Measurements from ENCODE around the gene RAP2A. TPM values are rescaled to one million over a fixed set of nuclear protein-coding genes. Genes with fewer than 3 reads are reported as not detected.

RAP2A gene
- total RNA-seq, 1 donor from 2014 or later: 27.1 TPM

DNA sequence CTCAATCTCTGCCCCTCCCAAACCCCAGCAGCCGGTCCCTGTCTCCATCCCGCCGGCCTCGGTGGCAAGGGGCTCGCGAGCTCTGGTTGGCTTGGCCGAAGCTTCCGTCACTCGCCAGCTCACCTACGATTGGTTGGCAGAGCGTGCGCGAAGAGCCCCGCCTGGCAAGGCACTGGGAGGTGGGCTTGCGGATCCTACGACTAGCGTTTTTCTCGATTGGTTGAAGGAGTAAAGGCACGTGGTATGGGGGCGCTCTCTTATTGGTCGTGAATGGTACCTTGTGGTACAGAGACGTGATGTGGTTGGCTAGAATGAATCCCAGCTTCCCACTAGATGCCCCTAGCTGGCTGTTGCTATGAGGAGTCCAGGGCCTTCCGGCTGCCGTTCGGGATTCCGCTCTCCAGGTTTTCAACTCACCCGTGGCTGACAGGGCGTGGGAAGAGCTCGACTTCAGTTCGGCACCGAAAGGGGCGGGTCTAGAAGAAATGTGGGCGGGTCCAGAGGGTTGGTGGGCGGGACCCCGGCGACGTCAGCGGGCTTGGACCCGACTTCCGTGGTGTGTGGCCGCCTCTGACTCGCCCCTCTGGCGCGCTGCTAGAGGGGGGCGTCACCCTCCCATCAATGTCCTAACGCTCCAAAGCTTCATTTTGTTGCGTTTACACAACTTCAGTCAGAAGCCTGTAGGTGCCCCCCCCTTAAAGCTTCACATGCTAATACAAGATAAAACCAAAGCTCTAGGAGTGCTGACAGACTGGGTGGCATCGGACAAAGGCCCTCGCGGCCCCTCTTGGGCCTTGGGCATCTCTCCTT lies 847 bp upstream of the RAP2A start:
- Histone ChIP-seq H3K9ac (ENCODE audit: low read depth in 1 of 3, low read length in 3 of 3) (peak overlapping the region; percentile 96 to 100 (median 99)), H3K9me3 (ENCODE audit: control insufficient read depth in 3 of 3, low read length in 3 of 3) (no peaks in the 10 kb centered on the region), H3K4me3 (ENCODE audit: low read length in 3 of 3) (peak overlapping the region; percentile 85 to 98 (median 97)), H3K4me1 (ENCODE audit: control insufficient read depth in 3 of 3, insufficient read depth in 3 of 3, low read length in 3 of 3) (peaks cover 6 to 34% (median 20%) of the 10 kb centered on the region in 3 donors), H3K36me3 (ENCODE audit: control insufficient read depth in 3 of 3, insufficient read depth in 3 of 3, low read length in 3 of 3) (no peaks in the 10 kb centered on the region), H3K27ac (ENCODE audit: low read depth, low read length) (peak overlapping the region; percentile 100), H3K27me3 (ENCODE audit: control insufficient read depth in 3 of 3, insufficient read depth in 3 of 3, low read length in 3 of 3) (no peaks in the 10 kb centered on the region)

DNA sequence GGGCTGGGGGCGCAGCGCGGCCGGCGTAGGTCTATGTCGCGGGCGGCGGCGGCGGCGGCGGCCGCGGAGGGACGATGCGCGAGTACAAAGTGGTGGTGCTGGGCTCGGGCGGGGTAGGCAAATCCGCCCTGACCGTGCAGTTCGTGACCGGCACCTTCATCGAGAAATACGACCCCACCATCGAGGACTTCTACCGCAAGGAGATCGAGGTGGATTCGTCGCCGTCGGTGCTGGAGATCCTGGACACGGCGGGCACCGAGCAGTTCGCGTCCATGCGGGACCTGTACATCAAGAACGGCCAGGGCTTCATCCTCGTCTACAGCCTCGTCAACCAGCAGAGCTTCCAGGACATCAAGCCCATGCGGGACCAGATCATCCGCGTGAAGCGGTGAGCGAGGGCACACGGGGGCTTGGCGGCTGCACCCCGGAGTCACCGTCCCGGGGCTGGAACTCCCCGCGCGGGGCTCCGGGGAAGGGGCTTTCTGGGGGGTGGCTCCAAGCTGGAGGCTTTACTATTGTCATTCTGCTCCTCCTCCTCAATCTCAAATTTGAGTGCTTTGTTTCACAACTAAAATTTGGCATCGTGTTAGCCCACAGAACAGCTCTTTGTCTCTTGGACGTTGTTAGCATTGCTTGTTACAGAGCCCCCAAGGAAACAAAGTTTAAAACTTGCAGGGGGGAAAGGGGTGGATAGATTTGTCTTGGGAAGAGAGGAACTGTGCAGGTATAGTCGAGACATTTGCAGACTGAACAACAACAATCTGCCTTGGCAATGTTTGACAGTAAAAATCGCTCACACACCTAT lies 630 bp downstream of the RAP2A start:
- no peaks in the 10 kb centered on the region for H3K36me3 ChIP-seq (ENCODE audit: control insufficient read depth in 3 of 3, insufficient read depth in 3 of 3, low read length in 3 of 3)
- no peaks in the 10 kb centered on the region for H3K9me3 ChIP-seq (ENCODE audit: control insufficient read depth in 3 of 3, low read length in 3 of 3)
- H3K27me3 ChIP-seq (ENCODE audit: control insufficient read depth in 3 of 3, insufficient read depth in 3 of 3, low read length in 3 of 3): no peaks in the 10 kb centered on the region
- H3K27ac ChIP-seq (ENCODE audit: low read depth, low read length): peak overlapping the region; percentile 38
- H3K4me3 ChIP-seq (ENCODE audit: low read length in 3 of 3): peak overlapping the region; percentile 88 to 94 (median 90)
- peaks cover 9 to 35% (median 22%) of the 10 kb centered on the region in 3 donors for H3K4me1 ChIP-seq (ENCODE audit: control insufficient read depth in 3 of 3, insufficient read depth in 3 of 3, low read length in 3 of 3)
- peak overlapping the region; percentile 48 to 79 (median 75) for H3K9ac ChIP-seq (ENCODE audit: low read depth in 1 of 3, low read length in 3 of 3)

DNA sequence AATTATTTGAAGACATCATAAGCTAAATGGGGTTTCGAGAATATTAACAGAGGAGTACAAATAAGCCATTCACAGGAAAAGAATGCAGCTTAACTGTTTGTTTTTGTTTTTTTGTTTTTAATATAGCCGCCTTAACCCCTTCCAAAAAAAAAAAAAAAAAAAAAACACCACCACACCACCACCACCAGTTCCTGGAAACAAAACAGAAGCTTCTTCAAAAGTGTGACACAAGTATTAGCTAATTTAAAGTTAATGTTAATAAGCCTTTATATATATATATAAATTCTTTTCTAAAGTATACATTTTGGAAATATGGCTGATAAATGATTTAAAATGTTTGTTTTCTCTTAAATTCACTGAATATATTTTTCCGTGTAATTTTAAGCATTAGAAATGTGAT lies 1.4 kb downstream of the RAP2A start:
- no peaks in the 10 kb centered on the region for H3K9me3 ChIP-seq (ENCODE audit: control insufficient read depth in 3 of 3, low read length in 3 of 3)
- no peaks in the 10 kb centered on the region for H3K27me3 ChIP-seq (ENCODE audit: control insufficient read depth in 3 of 3, insufficient read depth in 3 of 3, low read length in 3 of 3)
- H3K9ac ChIP-seq (ENCODE audit: low read depth in 1 of 3, low read length in 3 of 3): peak overlapping the region; percentile 48 to 79 (median 75)
- no peak overlapping the region for H3K27ac ChIP-seq (ENCODE audit: low read depth, low read length)
- no peaks in the 10 kb centered on the region for H3K36me3 ChIP-seq (ENCODE audit: control insufficient read depth in 3 of 3, insufficient read depth in 3 of 3, low read length in 3 of 3)
- H3K4me3 ChIP-seq (ENCODE audit: low read length in 3 of 3): peak overlapping the region; percentile 88 to 94 (median 90)
- peaks cover 9 to 32% (median 21%) of the 10 kb centered on the region in 3 donors for H3K4me1 ChIP-seq (ENCODE audit: control insufficient read depth in 3 of 3, insufficient read depth in 3 of 3, low read length in 3 of 3)

DNA sequence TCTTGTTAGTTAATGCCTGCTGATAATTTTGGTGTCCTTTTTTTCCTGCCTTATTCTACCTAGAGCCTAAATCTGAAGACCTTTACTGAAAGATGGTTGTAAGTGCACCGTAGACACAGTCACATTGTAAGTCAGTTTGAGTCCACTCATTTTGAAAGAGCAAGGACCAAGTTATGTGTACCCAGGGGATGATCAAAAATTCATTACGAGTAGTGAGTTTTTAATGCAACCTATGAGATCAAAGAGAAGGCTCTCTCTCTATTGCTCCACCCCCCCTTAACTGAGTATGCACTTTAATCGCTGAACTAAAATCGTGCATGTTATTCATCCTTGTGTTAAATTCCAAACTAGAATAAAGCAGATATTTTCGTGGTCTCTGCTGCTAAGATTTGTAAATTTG lies 1.8 kb downstream of the RAP2A start:
- Histone ChIP-seq H3K36me3 (ENCODE audit: control insufficient read depth in 3 of 3, insufficient read depth in 3 of 3, low read length in 3 of 3) (no peaks in the 10 kb centered on the region), H3K27ac (ENCODE audit: low read depth, low read length) (no peak overlapping the region), H3K27me3 (ENCODE audit: control insufficient read depth in 3 of 3, insufficient read depth in 3 of 3, low read length in 3 of 3) (no peaks in the 10 kb centered on the region), H3K4me1 (ENCODE audit: control insufficient read depth in 3 of 3, insufficient read depth in 3 of 3, low read length in 3 of 3) (peaks cover 9 to 32% (median 21%) of the 10 kb centered on the region in 3 donors), H3K4me3 (ENCODE audit: low read length in 3 of 3) (peak overlapping the region in 2 of 3 donors; percentile 52 to 90), H3K9ac (ENCODE audit: low read depth in 1 of 3, low read length in 3 of 3) (peak overlapping the region in 1 of 3 donors; percentile 29), H3K9me3 (ENCODE audit: control insufficient read depth in 3 of 3, low read length in 3 of 3) (no peaks in the 10 kb centered on the region)

DNA sequence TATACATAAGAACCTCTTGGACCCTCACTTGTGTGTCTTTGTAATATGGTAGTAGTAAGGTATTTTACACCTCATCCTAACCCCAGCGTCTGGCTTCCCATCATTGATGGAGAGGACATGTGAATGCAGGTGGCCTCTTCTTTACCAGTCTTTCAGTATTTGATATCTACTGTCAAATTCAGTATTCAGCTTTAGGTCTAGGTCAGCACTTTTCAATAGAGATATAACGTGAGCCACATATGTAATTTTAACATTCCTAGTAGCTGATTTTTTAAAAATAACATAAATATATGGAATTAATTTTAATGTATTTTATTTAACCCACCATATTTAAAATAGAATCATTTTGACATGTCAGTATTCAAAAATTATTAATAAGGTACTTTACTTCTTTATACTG lies 2.9 kb downstream of the RAP2A start:
- peak overlapping the region in 1 of 3 donors; percentile 17 for H3K4me3 ChIP-seq (ENCODE audit: low read length in 3 of 3)
- peaks cover 9 to 32% (median 21%) of the 10 kb centered on the region in 3 donors for H3K4me1 ChIP-seq (ENCODE audit: control insufficient read depth in 3 of 3, insufficient read depth in 3 of 3, low read length in 3 of 3)
- H3K9ac ChIP-seq (ENCODE audit: low read depth in 1 of 3, low read length in 3 of 3): no peak overlapping the region
- no peaks in the 10 kb centered on the region for H3K36me3 ChIP-seq (ENCODE audit: control insufficient read depth in 3 of 3, insufficient read depth in 3 of 3, low read length in 3 of 3)
- no peaks in the 10 kb centered on the region for H3K27me3 ChIP-seq (ENCODE audit: control insufficient read depth in 3 of 3, insufficient read depth in 3 of 3, low read length in 3 of 3)
- no peak overlapping the region for H3K27ac ChIP-seq (ENCODE audit: low read depth, low read length)
- H3K9me3 ChIP-seq (ENCODE audit: control insufficient read depth in 3 of 3, low read length in 3 of 3): no peaks in the 10 kb centered on the region

DNA sequence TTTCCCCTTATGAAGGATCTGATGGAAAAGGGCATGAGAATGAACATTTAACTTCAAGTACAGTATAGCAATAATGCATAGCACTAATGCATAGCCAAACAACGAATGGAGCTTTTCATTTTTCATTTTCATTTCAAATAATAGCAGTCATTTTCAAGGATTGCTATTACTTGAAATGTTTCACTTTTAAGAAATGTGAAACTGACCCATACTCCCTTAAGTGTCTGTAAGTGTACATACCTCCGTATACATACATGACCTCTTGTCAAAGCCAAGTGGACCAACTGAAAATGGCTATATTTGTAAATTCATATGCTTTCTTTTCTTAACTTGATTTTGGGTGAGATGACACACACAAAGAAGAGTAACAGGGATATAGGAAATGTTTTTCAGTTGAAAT lies 3.8 kb downstream of the RAP2A start:
- Histone ChIP-seq H3K9ac (ENCODE audit: low read depth in 1 of 3, low read length in 3 of 3) (no peak overlapping the region), H3K36me3 (ENCODE audit: control insufficient read depth in 3 of 3, insufficient read depth in 3 of 3, low read length in 3 of 3) (no peaks in the 10 kb centered on the region), H3K27me3 (ENCODE audit: control insufficient read depth in 3 of 3, insufficient read depth in 3 of 3, low read length in 3 of 3) (no peaks in the 10 kb centered on the region), H3K27ac (ENCODE audit: low read depth, low read length) (no peak overlapping the region), H3K4me1 (ENCODE audit: control insufficient read depth in 3 of 3, insufficient read depth in 3 of 3, low read length in 3 of 3) (peaks cover 4 to 26% (median 15%) of the 10 kb centered on the region in 3 donors), H3K4me3 (ENCODE audit: low read length in 3 of 3) (no peak overlapping the region), H3K9me3 (ENCODE audit: control insufficient read depth in 3 of 3, low read length in 3 of 3) (no peaks in the 10 kb centered on the region)

DNA sequence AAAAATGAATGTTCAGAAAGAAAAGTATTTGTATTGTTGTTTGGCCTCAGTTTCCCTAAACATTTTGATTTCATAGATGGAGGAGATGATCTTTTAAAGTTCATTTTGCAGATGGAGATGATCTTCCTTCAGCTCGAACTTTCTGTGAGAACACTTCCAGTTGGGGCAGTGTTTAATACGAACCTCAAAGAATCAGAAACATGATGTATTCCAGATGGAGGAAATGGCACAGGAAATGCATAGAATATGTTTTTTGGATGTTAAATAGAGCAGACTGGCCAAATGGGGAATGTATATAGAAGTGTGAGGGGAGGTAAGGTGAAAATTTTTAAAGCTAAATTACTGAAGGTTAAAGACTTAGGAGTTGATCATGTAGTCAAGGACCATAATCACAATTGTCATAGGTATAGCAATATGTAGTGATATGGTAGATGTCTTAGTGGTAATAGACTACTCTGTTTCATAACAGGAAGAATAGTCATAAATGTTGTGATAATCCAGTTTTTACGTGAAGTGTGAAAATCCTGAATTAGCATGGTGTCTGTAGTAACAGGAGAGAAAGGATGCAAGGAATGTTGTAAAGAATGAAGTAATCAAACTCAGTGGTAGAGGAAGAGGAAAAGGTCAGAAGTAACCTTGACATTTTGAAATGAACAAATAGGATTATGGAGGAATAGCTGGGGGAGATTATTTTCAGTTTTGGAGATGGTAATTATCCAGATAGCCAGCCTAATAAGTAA lies 5.1 kb downstream of the RAP2A start:
- peaks cover 4 to 26% (median 12%) of the 10 kb centered on the region in 3 donors for H3K4me1 ChIP-seq (ENCODE audit: control insufficient read depth in 3 of 3, insufficient read depth in 3 of 3, low read length in 3 of 3)
- no peak overlapping the region for H3K9ac ChIP-seq (ENCODE audit: low read depth in 1 of 3, low read length in 3 of 3)
- H3K27me3 ChIP-seq (ENCODE audit: control insufficient read depth in 3 of 3, insufficient read depth in 3 of 3, low read length in 3 of 3): no peaks in the 10 kb centered on the region
- no peak overlapping the region for H3K4me3 ChIP-seq (ENCODE audit: low read length in 3 of 3)
- H3K36me3 ChIP-seq (ENCODE audit: control insufficient read depth in 3 of 3, insufficient read depth in 3 of 3, low read length in 3 of 3): no peaks in the 10 kb centered on the region
- H3K9me3 ChIP-seq (ENCODE audit: control insufficient read depth in 3 of 3, low read length in 3 of 3): no peaks in the 10 kb centered on the region
- no peak overlapping the region for H3K27ac ChIP-seq (ENCODE audit: low read depth, low read length)

DNA sequence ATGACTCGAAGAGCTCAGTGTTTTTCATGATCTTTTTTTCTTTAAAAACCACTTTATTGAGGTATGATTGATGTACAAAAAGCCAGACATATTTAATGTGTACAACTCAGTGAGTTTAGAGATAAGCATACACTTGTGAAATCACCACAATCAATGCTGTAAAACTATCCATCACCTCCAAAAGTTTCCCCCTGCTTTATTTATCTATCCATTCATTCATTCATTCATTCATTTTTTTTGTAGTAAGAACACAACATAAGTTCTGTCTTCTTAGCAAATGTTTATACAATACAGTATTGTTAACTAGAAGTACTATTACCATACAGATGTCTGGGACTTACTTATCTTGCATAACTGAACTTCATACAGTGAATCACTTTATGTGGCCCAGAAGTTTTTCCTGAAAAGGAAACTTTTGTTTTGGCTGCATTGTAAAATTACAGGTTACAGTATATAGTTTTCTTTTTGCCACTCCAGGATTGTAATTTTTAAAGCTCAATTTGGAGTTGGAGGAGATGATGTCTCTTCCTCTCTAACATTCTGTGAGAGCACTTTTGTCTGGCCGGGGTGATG lies 6.7 kb downstream of the RAP2A start:
- H3K36me3 ChIP-seq (ENCODE audit: control insufficient read depth in 3 of 3, insufficient read depth in 3 of 3, low read length in 3 of 3): no peaks in the 10 kb centered on the region
- H3K4me3 ChIP-seq (ENCODE audit: low read length in 3 of 3): no peak overlapping the region
- H3K9ac ChIP-seq (ENCODE audit: low read depth in 1 of 3, low read length in 3 of 3): no peak overlapping the region
- no peaks in the 10 kb centered on the region for H3K9me3 ChIP-seq (ENCODE audit: control insufficient read depth in 3 of 3, low read length in 3 of 3)
- peaks cover 4 to 20% (median 12%) of the 10 kb centered on the region in 3 donors for H3K4me1 ChIP-seq (ENCODE audit: control insufficient read depth in 3 of 3, insufficient read depth in 3 of 3, low read length in 3 of 3)
- H3K27me3 ChIP-seq (ENCODE audit: control insufficient read depth in 3 of 3, insufficient read depth in 3 of 3, low read length in 3 of 3): no peaks in the 10 kb centered on the region
- no peak overlapping the region for H3K27ac ChIP-seq (ENCODE audit: low read depth, low read length)

DNA sequence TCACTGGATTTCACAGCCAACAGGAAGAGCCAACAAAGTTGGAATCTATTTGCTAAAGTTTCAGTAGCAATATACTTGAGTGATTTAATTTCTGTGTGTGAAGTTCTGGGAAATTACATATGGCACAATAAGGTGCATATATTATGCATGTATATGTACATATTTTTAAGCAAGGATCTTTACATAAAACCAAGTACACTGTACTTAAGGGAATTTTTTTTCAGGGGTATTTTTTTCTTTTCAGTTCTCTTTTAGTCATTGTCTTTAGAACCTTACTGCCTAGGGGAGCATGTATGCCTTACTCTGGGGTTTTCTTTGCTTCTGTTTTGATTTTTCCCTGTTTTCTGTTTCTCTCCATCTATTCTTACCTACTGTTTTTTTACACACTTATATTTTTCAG lies 7.4 kb downstream of the RAP2A start:
- H3K4me1 ChIP-seq (ENCODE audit: control insufficient read depth in 3 of 3, insufficient read depth in 3 of 3, low read length in 3 of 3): peaks cover 4 to 13% (median 10%) of the 10 kb centered on the region in 3 donors

More for the DNA sequence above, 7.4 kb downstream of the RAP2A start:
- Histone ChIP-seq H3K27ac (ENCODE audit: low read depth, low read length) (no peak overlapping the region), H3K27me3 (ENCODE audit: control insufficient read depth in 3 of 3, insufficient read depth in 3 of 3, low read length in 3 of 3) (no peaks in the 10 kb centered on the region), H3K9me3 (ENCODE audit: control insufficient read depth in 3 of 3, low read length in 3 of 3) (no peaks in the 10 kb centered on the region), H3K4me3 (ENCODE audit: low read length in 3 of 3) (no peak overlapping the region), H3K9ac (ENCODE audit: low read depth in 1 of 3, low read length in 3 of 3) (no peak overlapping the region), H3K36me3 (ENCODE audit: control insufficient read depth in 3 of 3, insufficient read depth in 3 of 3, low read length in 3 of 3) (no peaks in the 10 kb centered on the region)

All from skeletal muscle tissue (tissue), 4 donors.